BJ (cell line): ENCODE measurements around the gene SLC39A3. TPM values are rescaled to one million over a fixed set of nuclear protein-coding genes. Genes with fewer than 3 reads are reported as not detected.

Experiments used
- CTCF ChIA-PET: fragments of 350-600 bp; formaldehyde crosslinking; extraction: SDS; loops from one replicate; lab custom pipeline; 2021; ENCODE audit warnings: antibody characterized with exemption, inconsistent platforms; lab: Yijun Ruan, JAX
- POLR2A ChIA-PET: fragments of 300-600 bp; sonication (Branson Sonifier 250); formaldehyde crosslinking; extraction: SDS; loops from one replicate; lab custom pipeline; 2021; ENCODE audit warnings: antibody characterized with exemption; lab: Charles Lee
- DNase-seq: peaks from one replicate; pipeline ENCODE4 v3.0.0-alpha.2; 2011; ENCODE audit warnings: low read depth
- H3K27me3 ChIP-seq: 2 replicates; pipeline ENCODE4 v1.6.0; 2011; ENCODE audit warnings: low read length; ENCODE audit not compliant: control insufficient read depth, insufficient read depth
- H3K36me3 ChIP-seq: 2 replicates; pipeline ENCODE4 v1.5.1; 2011; ENCODE audit warnings: low read length; ENCODE audit not compliant: control insufficient read depth, insufficient read depth
- H3K4me3 ChIP-seq: 2 replicates; pipeline ENCODE4 v1.5.1; 2011; ENCODE audit warnings: low read depth, mild to moderate bottlenecking, control low read depth, low read length
- CTCF ChIP-seq: IDR thresholded peaks from 2 replicates; pipeline ENCODE4 v1.5.1; 2011; ENCODE audit warnings: low read depth, mild to moderate bottlenecking, control low read depth, inconsistent platforms, low read length, moderate library complexity; ENCODE audit not compliant: insufficient read depth
- polyA plus RNA-seq: library from polyadenylated mRNA; depleted of rRNA; stranded (reverse); fragments of >200 nt; gene quantifications from 2 replicates; pipeline ENCODE4 v1.2.3, GENCODE V29; 2011

Gene SLC39A3
- polyA plus RNA-seq, 1 experiment, result 67.9 TPM

GRCh38 chr19:2729943-2730818 lies 9.6 kb downstream of the SLC39A3 start:
- no peak for TF ChIP-seq CTCF
- ChIA-PET POLR2A (no interaction called here), CTCF (interaction anchor here (0.9 to 1.6 kb wide), 2 partner anchors 9 to 82 kb away, joined by 3 to 7 read pairs; no protein-coding TSS in a partner anchor)
- no peak for DNase-seq
- H3K4me3 ChIP-seq, result no peak overlapping the region
- H3K27me3 ChIP-seq, result peaks cover 4% of the 10 kb centered on the region; the same call in 1 of the 2 replicates
- H3K36me3 ChIP-seq, result peaks cover 5% of the 10 kb centered on the region

DNA sequence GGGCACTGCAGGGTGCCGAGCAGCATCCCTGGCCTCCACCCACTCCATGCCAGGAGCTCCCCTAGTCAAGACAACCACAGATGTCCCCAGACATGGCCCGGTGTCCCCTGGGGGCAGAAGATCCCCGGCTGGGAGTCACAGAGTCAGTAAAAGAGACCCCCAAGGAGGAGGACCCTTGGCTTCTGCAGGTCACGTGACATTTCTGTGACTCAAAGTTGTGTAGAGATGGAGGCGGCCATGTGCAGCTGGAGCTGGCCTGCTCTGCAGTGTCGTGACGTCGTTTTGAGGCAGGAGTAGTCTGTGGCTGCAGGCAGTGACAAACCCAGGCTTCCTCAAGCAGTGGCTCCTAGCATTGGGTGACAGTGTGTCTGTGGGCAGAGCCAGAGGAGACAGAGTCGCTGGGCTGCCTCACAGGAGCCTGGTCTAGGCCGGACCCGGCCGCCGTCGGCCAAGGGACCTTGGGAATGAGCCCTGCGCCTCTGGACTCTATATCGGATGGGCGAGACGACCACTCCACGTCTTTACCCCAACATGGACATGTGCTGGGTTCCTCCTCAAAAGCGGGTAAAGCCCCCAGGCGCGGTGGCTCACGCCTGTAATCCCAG lies 10.9 kb downstream of the SLC39A3 start:
- no peak for DNase-seq

DNA sequence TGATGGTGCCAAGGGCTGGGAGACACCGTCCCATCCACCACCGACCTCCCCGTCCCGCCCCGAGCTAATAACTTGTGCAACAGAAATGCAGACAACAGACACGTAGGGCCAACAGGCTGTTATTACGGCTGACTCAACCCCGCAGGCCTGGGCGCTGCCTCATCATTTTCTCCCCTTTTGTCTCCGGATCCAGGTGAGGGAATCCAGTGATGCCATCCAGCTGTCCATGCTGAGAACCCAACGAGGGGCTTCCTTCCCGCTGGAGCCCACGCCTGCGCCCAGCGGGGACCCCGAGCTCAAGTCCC lies 12.2 kb downstream of the SLC39A3 start:
- POLR2A ChIA-PET, result no interaction called here
- TF ChIP-seq CTCF, result no peak
- no peaks in the 10 kb centered on the region; the same call in 1 of the 2 replicates for H3K36me3 ChIP-seq
- H3K4me3 ChIP-seq, result no peak overlapping the region
- H3K27me3 ChIP-seq, result peaks cover 4% of the 10 kb centered on the region; the same call in 1 of the 2 replicates
- CTCF ChIA-PET, result interaction anchor here (0.7 to 1.9 kb wide), 3 partner anchors 22 to 79 kb away, joined by 3 to 4 read pairs (median 3); no protein-coding TSS in a partner anchor
- DNase-seq, result no peak

More for the DNA sequence above, 10.9 kb downstream of the SLC39A3 start:
- ChIA-PET POLR2A (no interaction called here), CTCF (interaction anchor here (1.6 to 1.9 kb wide), 2 partner anchors 80 kb away, joined by 4 to 7 read pairs; no protein-coding TSS in a partner anchor)
- peaks cover 2% of the 10 kb centered on the region; the same call in 1 of the 2 replicates for H3K36me3 ChIP-seq
- H3K27me3 ChIP-seq, result peaks cover 4% of the 10 kb centered on the region; the same call in 1 of the 2 replicates
- no peak overlapping the region for H3K4me3 ChIP-seq
- TF ChIP-seq CTCF, result no peak

DNA sequence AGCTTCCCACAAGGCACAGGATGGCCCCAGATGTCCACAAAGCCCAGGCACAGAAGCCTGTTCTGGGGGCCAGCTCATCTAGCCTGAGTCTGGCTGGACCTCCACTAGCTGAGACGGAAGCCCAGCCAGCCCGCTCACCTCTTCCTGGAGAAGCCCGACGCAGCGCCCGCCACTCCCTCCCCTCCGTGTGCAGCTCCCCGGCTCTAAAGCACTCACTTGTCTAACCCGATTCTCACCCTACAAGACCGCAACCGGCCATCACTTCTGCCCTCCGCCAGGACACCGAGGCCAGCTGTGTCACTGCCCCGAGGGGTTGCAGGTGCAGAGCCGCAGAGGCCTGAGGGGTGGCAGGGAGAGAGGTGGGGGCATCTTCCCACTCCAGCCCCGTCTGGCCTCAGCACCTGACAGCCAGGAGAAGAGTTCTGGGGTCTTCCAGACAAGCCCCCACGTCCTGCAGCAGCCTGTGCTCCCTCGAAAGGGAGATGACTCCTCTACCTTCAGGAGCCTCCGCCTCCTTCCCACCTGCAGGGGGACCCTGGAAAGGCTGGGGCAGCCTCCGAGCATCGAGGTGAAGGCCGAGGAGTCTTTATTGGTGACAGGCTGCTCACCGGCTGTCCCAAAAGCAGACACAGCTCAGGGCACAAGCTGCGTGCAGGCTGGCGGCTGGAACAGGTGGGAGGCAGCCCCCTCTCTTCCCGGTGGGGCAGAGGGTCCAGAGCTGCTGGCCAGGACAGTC lies 12.7 kb downstream of the SLC39A3 start:
- Histone ChIP-seq H3K4me3 (no peak overlapping the region), H3K36me3 (no peaks in the 10 kb centered on the region; the same call in 1 of the 2 replicates), H3K27me3 (peaks cover 4% of the 10 kb centered on the region; the same call in 1 of the 2 replicates)
- ChIA-PET CTCF (interaction anchor here (0.7 to 1.9 kb wide), 5 partner anchors 15 to 90 kb away, joined by 3 to 4 read pairs (median 3); no protein-coding TSS in a partner anchor), POLR2A (no interaction called here)
- no peak for DNase-seq
- no peak for TF ChIP-seq CTCF
